HFFc6 (cell line): ENCODE data around the gene LTB4R. TPM values are rescaled to one million over a fixed set of nuclear protein-coding genes. Genes with fewer than 3 reads are reported as not detected.
A peak's percentile ranks its signal among the peaks of the same experiment; 100 is the strongest.

Experiments used
- DNase-seq: peaks from one replicate; pipeline ENCODE4 v3.0.0-alpha.2; 2018
- H3K27ac Mint-ChIP-seq: 2 replicates; pipeline ENCODE4 v1.8.0; 2020; ENCODE audit warnings: mild to moderate bottlenecking, mixed read lengths
- H3K27me3 Mint-ChIP-seq: 2 replicates; pipeline ENCODE4 v1.8.0; 2021; ENCODE audit warnings: mild to moderate bottlenecking, moderate library complexity, mixed read lengths; ENCODE audit not compliant: insufficient read depth
- H3K36me3 Mint-ChIP-seq: 2 replicates; pipeline ENCODE4 v1.8.0; 2021; ENCODE audit warnings: low read depth, mixed read lengths
- H3K4me1 Mint-ChIP-seq: 2 replicates; pipeline ENCODE4 v1.8.0; 2020; ENCODE audit warnings: low read depth, mixed read lengths
- H3K4me3 Mint-ChIP-seq: 2 replicates; pipeline ENCODE4 v1.8.0; 2020; ENCODE audit warnings: mild to moderate bottlenecking, moderate library complexity, mixed read lengths
- H3K9me3 Mint-ChIP-seq: 2 replicates; pipeline ENCODE4 v1.8.0; 2020; ENCODE audit warnings: mild to moderate bottlenecking, mixed read lengths
- total RNA-seq, 6 experiments: library from RNA; stranded (reverse); fragmentation: NEBNext Ultra II Directional; extraction: Animal tissue kit (Norgen Biotek cat#: 25700); gene quantifications; 2 replicates in 1 of 6; 3 replicates in 5 of 6; pipeline ENCODE4 v1.2.3, GENCODE V29; 2021
- TF ChIP-seq, protein P1 (sequence below): fragments of 200-600 bp; sonication (generic); IDR thresholded peaks from 2 replicates; pipeline ENCODE4 v1.5.0; 2021; ENCODE audit warnings: antibody characterized with exemption, mild to moderate bottlenecking

LTB4R gene
- total RNA-seq, 6 experiments from 2014 or later: 1.5 to 2.9 (median 1.9) TPM

GRCh38 chr14:24307575-24308341, 3.5 kb upstream of the LTB4R start, which contains the start of gene CIDEB:
Gene CIDEB, minus strand, starts transcription at chr14:24307977. Its CDS starts 119 bp downstream, at chr14:24307858.
- H3K36me3 Mint-ChIP-seq: peaks cover 29% of the 10 kb centered on the region
- H3K4me1 Mint-ChIP-seq: peaks cover 23% of the 10 kb centered on the region
- TF ChIP-seq, protein P1, sequence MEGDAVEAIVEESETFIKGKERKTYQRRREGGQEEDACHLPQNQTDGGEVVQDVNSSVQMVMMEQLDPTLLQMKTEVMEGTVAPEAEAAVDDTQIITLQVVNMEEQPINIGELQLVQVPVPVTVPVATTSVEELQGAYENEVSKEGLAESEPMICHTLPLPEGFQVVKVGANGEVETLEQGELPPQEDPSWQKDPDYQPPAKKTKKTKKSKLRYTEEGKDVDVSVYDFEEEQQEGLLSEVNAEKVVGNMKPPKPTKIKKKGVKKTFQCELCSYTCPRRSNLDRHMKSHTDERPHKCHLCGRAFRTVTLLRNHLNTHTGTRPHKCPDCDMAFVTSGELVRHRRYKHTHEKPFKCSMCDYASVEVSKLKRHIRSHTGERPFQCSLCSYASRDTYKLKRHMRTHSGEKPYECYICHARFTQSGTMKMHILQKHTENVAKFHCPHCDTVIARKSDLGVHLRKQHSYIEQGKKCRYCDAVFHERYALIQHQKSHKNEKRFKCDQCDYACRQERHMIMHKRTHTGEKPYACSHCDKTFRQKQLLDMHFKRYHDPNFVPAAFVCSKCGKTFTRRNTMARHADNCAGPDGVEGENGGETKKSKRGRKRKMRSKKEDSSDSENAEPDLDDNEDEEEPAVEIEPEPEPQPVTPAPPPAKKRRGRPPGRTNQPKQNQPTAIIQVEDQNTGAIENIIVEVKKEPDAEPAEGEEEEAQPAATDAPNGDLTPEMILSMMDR: peak; percentile 95
- H3K9me3 Mint-ChIP-seq: no peaks in the 10 kb centered on the region
- peaks cover 3% of the 10 kb centered on the region; the same call in 1 of the 2 replicates for H3K27me3 Mint-ChIP-seq
- DNase-seq: peak; percentile 47
- no peak within 1 kb of the TSS; the same call in 1 of the 2 replicates for H3K27ac Mint-ChIP-seq
- no peak within 1 kb of the TSS for H3K4me3 Mint-ChIP-seq

DNA sequence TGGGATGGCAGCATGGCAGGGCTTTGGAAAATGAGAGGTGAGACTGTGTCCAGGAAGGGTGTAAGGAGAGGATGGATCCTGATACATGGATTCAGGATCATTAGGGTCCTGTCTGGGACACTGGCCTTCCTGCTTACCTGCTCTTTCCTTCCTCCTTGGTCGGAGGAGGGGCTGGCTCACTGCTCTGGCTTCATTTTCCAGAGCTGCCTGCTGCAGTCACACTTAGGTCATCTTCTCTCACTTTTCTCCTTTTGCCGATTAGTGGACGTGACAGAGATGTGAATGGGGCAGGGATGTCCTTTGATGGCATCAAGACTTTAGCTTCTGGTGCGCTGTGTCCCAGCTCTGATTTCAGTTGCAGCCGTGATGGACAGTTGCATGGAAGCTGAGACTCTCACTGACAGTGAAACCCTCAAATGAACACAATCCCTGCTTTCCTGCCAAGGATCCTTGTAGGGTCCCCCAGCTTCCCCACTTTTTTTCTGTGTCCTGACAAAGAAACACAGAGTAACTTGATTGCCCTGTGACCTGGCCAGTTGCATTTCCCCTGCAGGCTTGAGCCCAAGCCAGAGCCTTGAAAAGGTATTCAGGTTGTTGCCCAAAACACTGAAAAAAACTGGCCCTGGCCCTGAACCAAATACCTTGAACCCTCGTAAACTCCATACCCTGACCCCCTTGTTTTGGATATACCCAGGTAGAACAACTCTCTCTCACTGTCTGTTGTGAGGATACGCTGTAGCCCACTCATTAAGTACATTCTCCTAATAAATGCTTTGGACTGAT, 2.8 kb upstream of the LTB4R start:
- peaks cover 23% of the 10 kb centered on the region for H3K4me1 Mint-ChIP-seq
- H3K4me3 Mint-ChIP-seq: no peak overlapping the region
- peaks cover 29% of the 10 kb centered on the region for H3K36me3 Mint-ChIP-seq
- H3K9me3 Mint-ChIP-seq: no peaks in the 10 kb centered on the region
- no peak for DNase-seq
- H3K27me3 Mint-ChIP-seq: peaks cover 3% of the 10 kb centered on the region; the same call in 1 of the 2 replicates
- H3K27ac Mint-ChIP-seq: no peak overlapping the region
- TF ChIP-seq, protein P1: peak; percentile 45; the same call in 1 of the 2 replicates

DNA sequence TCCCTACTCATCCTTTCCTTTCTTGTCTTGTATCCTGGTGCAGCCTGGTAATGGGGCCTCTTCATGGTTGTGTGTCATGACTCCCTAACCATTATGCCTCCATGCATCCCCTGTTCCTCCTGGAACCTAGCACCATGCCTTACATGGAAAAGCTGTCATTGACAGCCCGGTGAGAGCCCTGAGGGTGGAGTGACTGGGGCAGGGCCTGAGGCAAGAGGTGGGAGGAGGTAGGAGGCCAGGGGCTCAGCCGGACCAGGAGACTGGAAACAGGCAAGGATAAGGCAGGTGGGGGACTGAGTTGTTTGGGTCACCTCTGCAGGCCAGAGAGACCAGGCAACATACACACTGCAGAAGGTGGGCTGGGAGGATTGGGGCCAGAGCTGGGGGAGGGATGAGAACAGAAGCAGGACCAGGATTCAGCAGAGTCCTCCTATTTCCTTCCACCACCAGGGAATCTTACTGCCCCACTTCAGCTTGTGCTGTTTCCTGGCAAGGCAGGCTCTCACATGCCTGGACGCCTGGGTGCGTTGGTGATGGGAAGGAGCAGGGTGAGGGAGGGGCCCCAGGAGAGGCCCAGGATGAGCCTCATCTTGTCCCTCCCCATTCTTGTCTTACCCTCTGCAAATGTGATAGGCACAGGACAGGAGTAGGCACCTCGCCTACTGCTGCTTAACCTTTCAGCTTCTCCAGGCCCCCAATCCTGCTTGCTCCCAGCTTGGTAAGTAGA, 1.6 kb upstream of the LTB4R start, which contains the start of gene LTB4R2:
Gene LTB4R2, plus strand, starts transcription at position 603 of the 727 bp plus-strand sequence. CDS start 525 bp downstream, outside the sequence.
- peaks cover 23% of the 10 kb centered on the region for H3K4me1 Mint-ChIP-seq
- H3K36me3 Mint-ChIP-seq: peaks cover 20% of the 10 kb centered on the region
- H3K9me3 Mint-ChIP-seq: no peaks in the 10 kb centered on the region
- TF ChIP-seq, protein P1: no peak
- DNase-seq: no peak
- 0 out of 2 replicates have a peak within 1 kb of the TSS, but pooled peaks have one; percentile 43 for H3K27ac Mint-ChIP-seq
- peaks cover 4% of the 10 kb centered on the region for H3K27me3 Mint-ChIP-seq
- no peak within 1 kb of the TSS; the same call in 1 of the 2 replicates for H3K4me3 Mint-ChIP-seq

DNA sequence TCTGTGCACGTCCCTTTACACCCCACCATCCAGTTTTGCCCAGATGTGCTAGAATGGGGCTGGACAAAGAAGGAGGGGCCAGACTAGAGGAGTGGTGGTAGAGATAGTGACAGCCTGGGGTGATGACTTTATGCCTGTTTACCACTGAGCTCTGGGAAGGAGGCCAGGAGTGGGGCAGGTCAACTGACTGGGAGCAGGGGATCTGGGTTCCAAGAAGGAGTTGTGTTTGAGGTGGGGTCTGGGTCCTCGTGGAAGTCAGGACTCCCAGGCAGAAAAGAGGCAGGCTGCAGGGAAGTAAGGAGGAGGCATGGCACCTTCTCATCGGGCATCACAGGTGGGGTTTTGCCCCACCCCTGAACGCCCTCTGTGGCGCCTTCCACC, 1.0 kb upstream of the LTB4R start:
- 0 out of 2 replicates have a peak overlapping the region, but pooled peaks have one; percentile 43 for H3K27ac Mint-ChIP-seq
- TF ChIP-seq, protein P1: no peak
- H3K36me3 Mint-ChIP-seq: peaks cover 15% of the 10 kb centered on the region
- H3K4me3 Mint-ChIP-seq: no peak overlapping the region
- no peaks in the 10 kb centered on the region for H3K9me3 Mint-ChIP-seq
- DNase-seq: no peak
- H3K4me1 Mint-ChIP-seq: peaks cover 23% of the 10 kb centered on the region
- peaks cover 6% of the 10 kb centered on the region for H3K27me3 Mint-ChIP-seq
